Measurements from ENCODE around the gene CDCP2.

DNA sequence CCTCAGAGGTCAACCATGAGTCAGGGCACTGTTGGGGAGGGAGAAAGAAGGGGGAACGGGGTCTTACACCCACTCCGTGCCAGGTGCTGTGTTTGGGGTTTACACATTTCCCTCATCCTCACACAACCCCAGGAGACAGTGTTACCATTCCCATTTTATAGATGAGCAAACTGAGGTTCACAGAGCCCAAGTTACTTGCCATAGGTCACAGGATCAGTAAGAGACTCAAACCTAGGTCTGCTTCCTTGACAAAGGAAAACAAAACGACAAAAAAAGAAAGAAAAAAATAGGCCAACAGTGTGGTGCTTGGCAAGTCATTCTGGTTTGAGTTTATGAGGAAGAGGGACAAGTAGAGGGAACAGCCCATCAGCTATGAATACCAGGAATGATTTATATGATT is 16.3 kb upstream of the CDCP2 start:
- TF ChIP-seq, protein P1, sequence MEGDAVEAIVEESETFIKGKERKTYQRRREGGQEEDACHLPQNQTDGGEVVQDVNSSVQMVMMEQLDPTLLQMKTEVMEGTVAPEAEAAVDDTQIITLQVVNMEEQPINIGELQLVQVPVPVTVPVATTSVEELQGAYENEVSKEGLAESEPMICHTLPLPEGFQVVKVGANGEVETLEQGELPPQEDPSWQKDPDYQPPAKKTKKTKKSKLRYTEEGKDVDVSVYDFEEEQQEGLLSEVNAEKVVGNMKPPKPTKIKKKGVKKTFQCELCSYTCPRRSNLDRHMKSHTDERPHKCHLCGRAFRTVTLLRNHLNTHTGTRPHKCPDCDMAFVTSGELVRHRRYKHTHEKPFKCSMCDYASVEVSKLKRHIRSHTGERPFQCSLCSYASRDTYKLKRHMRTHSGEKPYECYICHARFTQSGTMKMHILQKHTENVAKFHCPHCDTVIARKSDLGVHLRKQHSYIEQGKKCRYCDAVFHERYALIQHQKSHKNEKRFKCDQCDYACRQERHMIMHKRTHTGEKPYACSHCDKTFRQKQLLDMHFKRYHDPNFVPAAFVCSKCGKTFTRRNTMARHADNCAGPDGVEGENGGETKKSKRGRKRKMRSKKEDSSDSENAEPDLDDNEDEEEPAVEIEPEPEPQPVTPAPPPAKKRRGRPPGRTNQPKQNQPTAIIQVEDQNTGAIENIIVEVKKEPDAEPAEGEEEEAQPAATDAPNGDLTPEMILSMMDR (IDR thresholded peaks at IDR 0.05) = no peak
- TF ChIP-seq POLR2A (IDR thresholded peaks at IDR 0.05) = no peak

All from prostate gland (tissue), 2 donors.